AG04449 (cell line): ENCODE measurements around the gene RBL1.

Experiments used
- CTCF ChIA-PET: fragments of 350-600 bp; formaldehyde crosslinking; extraction: SDS; loops from one replicate; lab custom pipeline; 2021; ENCODE audit warnings: antibody characterized with exemption; lab: Yijun Ruan, JAX
- POLR2A ChIA-PET: fragments of 400-600, 350-600 bp; formaldehyde crosslinking; extraction: SDS; loops from one replicate; lab custom pipeline; 2020; ENCODE audit warnings: antibody characterized with exemption, inconsistent platforms; lab: Yijun Ruan, JAX
- DNase-seq: peaks from one replicate; pipeline ENCODE4 v3.0.0-alpha.2; 2010; ENCODE audit warnings: low read depth, low spot score
- H3K4me3 ChIP-seq: 2 replicates; pipeline ENCODE4 v1.5.1; 2011; ENCODE audit warnings: low read depth, mild to moderate bottlenecking, control low read depth, low read length
- CTCF ChIP-seq: IDR thresholded peaks from one replicate; pipeline ENCODE4 v1.5.1; 2011; ENCODE audit warnings: mild to moderate bottlenecking, moderate library complexity, low read length, control low read depth, inconsistent platforms; ENCODE audit not compliant: insufficient read depth; ENCODE audit errors: missing control alignments

The RBL1 gene

GRCh38 chr20:36956016-36956415, 139.8 kb downstream of the RBL1 start:
- DNase-seq: no peak
- no peak for TF ChIP-seq CTCF
- ChIA-PET POLR2A (no interaction called here), CTCF (no interaction called here)
- H3K4me3 ChIP-seq: no peak overlapping the region

GRCh38 chr20:36951979-36952738, 143.6 kb downstream of the RBL1 start:
- DNase-seq: no peak
- TF ChIP-seq CTCF: no peak
- POLR2A ChIA-PET: no interaction called here
- H3K4me3 ChIP-seq: peak overlapping the region; percentile 99
- CTCF ChIA-PET: interaction anchor here (0.6 to 1.0 kb wide), 2 partner anchors 11 to 20 kb away, joined by 3 read pairs; no protein-coding TSS in a partner anchor

GRCh38 chr20:36951198-36951978, 144.4 kb downstream of the RBL1 start, which contains the start of gene SAMHD1:
Gene SAMHD1 (minus strand): TSS chr20:36951708. CDS start chr20:36951643, 65 bp downstream.
- TF ChIP-seq CTCF: no peak
- DNase-seq: peak; percentile 89
- H3K4me3 ChIP-seq: peak within 1 kb of the TSS; percentile 99
- CTCF ChIA-PET: no interaction called here
- POLR2A ChIA-PET: no interaction called here

GRCh38 chr20:36950414-36951197, 145.2 kb downstream of the RBL1 start:
- ChIA-PET POLR2A (no interaction called here), CTCF (no interaction called here)
- H3K4me3 ChIP-seq: peak overlapping the region; percentile 99
- no peak for DNase-seq
- TF ChIP-seq CTCF: no peak
